GM12878 (cell line): ENCODE measurements around the gene SRP14. TPM values are rescaled to one million over a fixed set of nuclear protein-coding genes. Genes with fewer than 3 reads are reported as not detected.

Experiments
- ATAC-seq: fragments of 200-7000 bp; cut with Tn5 transposase; 3 replicates; pipeline ENCODE4 v1.9.1; 2020; ENCODE audit warnings: mild to moderate bottlenecking, moderate library complexity
- BruUV-seq: library from RNA; stranded (reverse); fragments of 400-500 nt; replicated peaks from 2 replicates; lab custom pipeline; 2021; lab: Mats Ljungman, UMichigan
- CTCF ChIA-PET: fragments of 300-600 bp; sonication (Branson Sonifier 250); formaldehyde crosslinking; extraction: SDS; loops from one replicate; lab custom pipeline; 2021; ENCODE audit warnings: inconsistent platforms; lab: Yijun Ruan, JAX
- POLR2A ChIA-PET: fragments of 350-600 bp; formaldehyde crosslinking; extraction: SDS; loops from one replicate; lab custom pipeline; 2021; ENCODE audit warnings: inconsistent platforms; lab: Charles Lee
- RAD21 ChIA-PET: fragments of 300-600 bp; sonication (Branson Sonifier 250); formaldehyde crosslinking; loops from one replicate; lab custom pipeline; 2023; ENCODE audit warnings: antibody characterized with exemption; ENCODE audit not compliant: unreplicated experiment; lab: Charles Lee
- SMC1A ChIA-PET: fragments of 300-600 bp; sonication (Branson Sonifier 250); formaldehyde crosslinking; loops from one replicate; lab custom pipeline; 2023; ENCODE audit not compliant: unreplicated experiment, uncharacterized antibody; lab: Charles Lee
- DNase-seq: peaks from one replicate; pipeline ENCODE4 v3.0.0-alpha.2; 2011; ENCODE audit warnings: low read depth, low spot score
- FAIRE-seq: peaks from 3 replicates; lab custom pipeline; 2011; peaks lifted over from hg19 to GRCh38; lab: Jason Lieb, UNC
- H2AFZ ChIP-seq: 2 replicates; pipeline ENCODE4 v1.6.0; 2011; ENCODE audit warnings: low read depth, low read length, control low read depth; ENCODE audit not compliant: control insufficient read depth
- H3K27ac ChIP-seq: 2 replicates; pipeline ENCODE4 v1.5.1; 2011; ENCODE audit warnings: control low read depth; ENCODE audit not compliant: control insufficient read depth, insufficient read depth
- H3K27me3 ChIP-seq, 2 experiments: replicated peaks in 1 of 2; 2 replicates each; pipeline versions ENCODE4 v1.6.0 to v1.6.1; 2011; ENCODE audit warnings: low read length in 1 of 2; ENCODE audit not compliant: control insufficient read depth in 2 of 2, insufficient read depth in 2 of 2
- H3K36me3 ChIP-seq, 2 experiments: 2 replicates each; pipeline ENCODE4 v1.5.1; 2011; ENCODE audit warnings: low read length in 1 of 2; ENCODE audit not compliant: control insufficient read depth in 2 of 2, insufficient read depth in 2 of 2
- H3K4me1 ChIP-seq: 2 replicates; pipeline ENCODE4 v1.6.1; 2011; ENCODE audit warnings: mild to moderate bottlenecking, low read length, moderate library complexity, mixed read lengths; ENCODE audit not compliant: control insufficient read depth, insufficient read depth
- H3K4me2 ChIP-seq: 2 replicates; pipeline ENCODE4 v1.6.0; 2011; ENCODE audit warnings: control low read depth; ENCODE audit not compliant: control insufficient read depth, insufficient read depth
- H3K4me3 ChIP-seq: fragments of 200-600 bp; sonication (generic); 2 replicates; pipeline ENCODE4 v1.5.1; 2016
- H3K79me2 ChIP-seq: 2 replicates; pipeline ENCODE4 v1.6.0; 2011; ENCODE audit warnings: low read length; ENCODE audit not compliant: control insufficient read depth, insufficient read depth
- H3K9ac ChIP-seq: 2 replicates; pipeline ENCODE4 v1.8.0; 2011; ENCODE audit warnings: low read length, control low read depth, mixed read lengths; ENCODE audit not compliant: control insufficient read depth, insufficient read depth
- H3K9me3 ChIP-seq: replicated peaks from 3 replicates; pipeline ENCODE4 v1.5.1; 2011; ENCODE audit warnings: mild to moderate bottlenecking, low read length; ENCODE audit not compliant: control insufficient read depth, insufficient read depth
- H4K20me1 ChIP-seq: 2 replicates; pipeline ENCODE4 v1.6.0; 2011; ENCODE audit not compliant: control insufficient read depth, insufficient read depth
- CHD2 ChIP-seq: IDR thresholded peaks from 2 replicates; pipeline ENCODE4 v1.6.1; 2011; ENCODE audit warnings: low read depth, low read length, improper control_type of control experiment, borderline replicate concordance
- CREM ChIP-seq: IDR thresholded peaks from 2 replicates; pipeline ENCODE4 v1.6.1; 2014; ENCODE audit warnings: antibody characterized with exemption, low read depth
- E2F8 ChIP-seq: fragments of 450-650 bp; IDR thresholded peaks from 2 replicates; pipeline ENCODE4 v1.6.1; 2018; ENCODE audit warnings: mild to moderate bottlenecking, low read depth, moderate library complexity; ENCODE audit not compliant: partially characterized antibody
- EED ChIP-seq: sonication (generic); IDR thresholded peaks from 2 replicates; pipeline ENCODE4 v1.6.1; 2016; ENCODE audit warnings: antibody characterized with exemption, low read depth
- ESRRA ChIP-seq: IDR thresholded peaks from 2 replicates; pipeline ENCODE4 v1.6.1; 2012; ENCODE audit warnings: mild to moderate bottlenecking, low read length, improper control_type of control experiment
- FOXK2 ChIP-seq: fragments of 450-650 bp; IDR thresholded peaks from 2 replicates; pipeline ENCODE4 v1.6.1; 2017; ENCODE audit warnings: mild to moderate bottlenecking, moderate library complexity
- HDGF ChIP-seq: fragments of 450-650 bp; IDR thresholded peaks from 2 replicates; pipeline ENCODE4 v1.6.1; 2016; ENCODE audit warnings: antibody characterized with exemption
- IKZF1 ChIP-seq: fragments of 450-650 bp; conservative IDR thresholded peaks from 2 replicates; pipeline ENCODE4 v1.6.1; 2017; ENCODE audit warnings: antibody characterized with exemption, mild to moderate bottlenecking
- IRF4 ChIP-seq: IDR thresholded peaks from 2 replicates; pipeline ENCODE4 v1.6.1; 2011; ENCODE audit warnings: low read depth, low read length
- KAT2A ChIP-seq: conservative IDR thresholded peaks from 2 replicates; pipeline ENCODE4 v1.6.1; 2011; ENCODE audit warnings: low read depth, low read length; ENCODE audit not compliant: control insufficient read depth
- MEF2A ChIP-seq: IDR thresholded peaks from 2 replicates; pipeline ENCODE4 v1.6.1; 2011; ENCODE audit warnings: low read depth, mild to moderate bottlenecking, low read length, moderate library complexity; ENCODE audit not compliant: insufficient read depth
- NBN ChIP-seq: fragments of 450-650 bp; IDR thresholded peaks from 2 replicates; pipeline ENCODE4 v1.6.1; 2016
- NFIC ChIP-seq: IDR thresholded peaks from 2 replicates; pipeline ENCODE4 v1.6.1; 2012; ENCODE audit warnings: low read depth, mild to moderate bottlenecking, inconsistent platforms, low read length, moderate library complexity
- NFYB ChIP-seq: IDR thresholded peaks from 2 replicates; pipeline ENCODE4 v1.6.1; 2011; ENCODE audit warnings: low read depth, mild to moderate bottlenecking, low read length, improper control_type of control experiment, moderate library complexity; ENCODE audit not compliant: insufficient read depth
- RAD51 ChIP-seq: fragments of 450-650 bp; IDR thresholded peaks from 2 replicates; pipeline ENCODE4 v1.6.1; 2016; ENCODE audit warnings: moderate library complexity, mild to moderate bottlenecking, inconsistent platforms
- RUNX3 ChIP-seq: IDR thresholded peaks from 2 replicates; pipeline ENCODE4 v1.6.1; 2012; ENCODE audit warnings: low read length, inconsistent platforms
- SRF ChIP-seq, 2 experiments: IDR thresholded peaks; 2 replicates each; pipeline ENCODE4 v1.6.1; 2011; ENCODE audit warnings: low read depth in 2 of 2, low read length in 2 of 2, mild to moderate bottlenecking in 1 of 2, moderate library complexity in 1 of 2
- STAT1 ChIP-seq: fragments of 450-650 bp; conservative IDR thresholded peaks from 2 replicates; pipeline ENCODE4 v1.6.1; 2014; ENCODE audit warnings: antibody characterized with exemption, mild to moderate bottlenecking
- ZBED1 ChIP-seq: IDR thresholded peaks from 2 replicates; pipeline ENCODE4 v1.6.1; 2016; ENCODE audit warnings: borderline replicate concordance
- WGBS: methylation state at CpG from one replicate; pipeline ENCODE4 v1.1.6; 2016; ENCODE audit warnings: low lambda C conversion rate; ENCODE audit not compliant: insufficient replicate concordance, insufficient coverage; ENCODE audit errors: missing lambda C conversion rate; 5-methylcytosine and 5-hydroxymethylcytosine counted together
- in situ Hi-C: fragments of 300-500 bp; cut with MboI; formaldehyde crosslinking; loops from 9 replicates; pipeline ENCODE4 v1.14.3; 2018; ENCODE audit warnings: mixed read lengths
- intact Hi-C: fragments of 100-400 bp; cut with micrococcal nuclease; formaldehyde crosslinking; loops from one replicate; pipeline ENCODE4 v1.14.2; 2022; ENCODE audit not compliant: unreplicated experiment
- polyA plus RNA-seq, 11 experiments: library from polyadenylated mRNA; depleted of rRNA in 4 of 11; unstranded in 6 of 11; stranded (reverse) in 5 of 11; fragments of >200 nt; fragmentation: Nextera tagmentation in 4 of 11; fragmentation: Illumina TruSeq in 1 of 11; extraction: Ambion mirVana in 4 of 11; extraction: Trizol in 1 of 11; gene quantifications; 1 replicate in 1 of 11; 2 replicates in 10 of 11; pipeline versions ENCODE4 v1.2.1 to v1.2.3, GENCODE V29; 2011 to 2016; ENCODE audit warnings: inconsistent platforms in 2 of 11, missing spikeins in 2 of 11, low read depth in 1 of 11
- total RNA-seq, 4 experiments: library from RNA; depleted of rRNA in 3 of 4; stranded (reverse); fragments of >200 nt in 3 of 4; fragmentation: Illumina TruSeq in 1 of 4; extraction: Trizol in 1 of 4; gene quantifications; 2 replicates each; pipeline versions ENCODE4 v1.2.1 to v1.2.3, GENCODE V29; 2013 to 2021

Gene SRP14
- total and polyA plus RNA-seq, 10 of the 15 experiments (the other 5 are each of a cell fraction or from before 2014, with no cell fraction given) = 141 to 1,182 (median 493) TPM

- ChIA-PET SMC1A (interaction anchor here (0.7 to 43.9 kb wide), 4 partner anchors 11 to 105 kb away, joined by 3 to 981 read pairs (median 26); partner anchors contain the start of gene BMF), POLR2A (interaction anchor here (0.6 to 12.9 kb wide), 6 partner anchors 10 to 129 kb away, joined by 3 to 208 read pairs (median 4); no protein-coding TSS in a partner anchor), CTCF (interaction anchor here (1.4 to 23.9 kb wide), 5 partner anchors 10 to 159 kb away, joined by 7 to 578 read pairs (median 10); partner anchors contain the start of gene BMF), RAD21 (interaction anchor here (15.7 to 21.0 kb wide), 2 partner anchors 12 to 43 kb away, joined by 151 to 509 read pairs; partner anchors contain the start of gene BMF)
- no peak overlapping the region for H3K4me3 ChIP-seq
- peak overlapping the region; percentile 41 for H3K27ac ChIP-seq
- no peaks in the 10 kb centered on the region; a peak in 1 of 4 replicates for H3K36me3 ChIP-seq
- peak; percentile 10; the same call in 1 of the 3 replicates for ATAC-seq
- intact Hi-C loops = no loop called here
- TF ChIP-seq CHD2 = no peak
- no peak for TF ChIP-seq RAD51
- 0 out of 2 replicates have a peak, but pooled peaks have one; percentile 7 for TF ChIP-seq IKZF1
- no peak for TF ChIP-seq ZBED1
- no peak; the same call in 1 of the 2 replicates for TF ChIP-seq CREM
- 0 out of 2 replicates have a peak, but pooled peaks have one; percentile 39 for TF ChIP-seq NFYB
- TF ChIP-seq KAT2A = no peak
- TF ChIP-seq NBN = 0 out of 2 replicates have a peak, but pooled peaks have one; percentile 20
- TF ChIP-seq STAT1 = no peak
- TF ChIP-seq RUNX3 = peak; percentile 80
- no peak for TF ChIP-seq IRF4
- TF ChIP-seq FOXK2 = no peak
- TF ChIP-seq EED = peak; percentile 60; the same call in 1 of the 2 replicates
- no peak for TF ChIP-seq E2F8
- TF ChIP-seq HDGF = 0 out of 2 replicates have a peak, but pooled peaks have one; percentile 22
- TF ChIP-seq SRF (IDR thresholded peaks at IDR 0.05; ENCODE audit: low read depth in 2 of 2, low read length in 2 of 2) = no peak
- TF ChIP-seq ESRRA = no peak
- peak; percentile 34; the same call in 1 of the 2 replicates for TF ChIP-seq NFIC
- 0 out of 2 replicates have a peak, but pooled peaks have one; percentile 31 for TF ChIP-seq MEF2A
- FAIRE-seq = no peak
- H3K27me3 ChIP-seq = no peaks in the 10 kb centered on the region
- 18% methylated on average over 3 of the region's 3 CpGs for WGBS
- BruUV-seq = no TSS peak
- H3K4me1 ChIP-seq = peaks cover 78% of the 10 kb centered on the region
- H3K79me2 ChIP-seq = no peaks in the 10 kb centered on the region
- no peaks in the 10 kb centered on the region for H3K9me3 ChIP-seq
- H4K20me1 ChIP-seq = no peaks in the 10 kb centered on the region
- peak overlapping the region; percentile 24; the same call in 1 of the 2 replicates for H3K9ac ChIP-seq
- DNase-seq = no peak
- H3K4me2 ChIP-seq = peak overlapping the region; percentile 40
- in situ Hi-C loops = loop anchor here (10.0 kb wide), 1 partner anchor 46 kb away; the partner anchor contains the start of gene BMF
- H2AFZ ChIP-seq = no peak overlapping the region
These were observed 19.6 kb upstream of the SRP14 start for GRCh38 chr15:40058476-40059140.
